COLO829 (cell line): ENCODE data around the gene MS4A6E.
A peak's percentile ranks its signal among the peaks of the same experiment; 100 is the strongest.
"Not testable (repeated sequence)": the region's sequence is repeated elsewhere in the genome, so short reads cannot be mapped to it uniquely, and the experiment has no call there.

Source experiments
- DNase-seq: peaks from one replicate; pipeline ENCODE4 v3.0.0; 2012; ENCODE audit warnings: low spot score

MS4A6E gene, protein sequence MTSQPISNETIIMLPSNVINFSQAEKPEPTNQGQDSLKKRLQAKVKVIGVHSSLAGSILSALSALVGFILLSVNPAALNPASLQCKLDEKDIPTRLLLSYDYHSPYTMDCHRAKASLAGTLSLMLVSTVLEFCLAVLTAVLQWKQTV

GRCh38 chr11:60326955-60327354 is at the start of gene MS4A6E:
TSS of gene MS4A6E (plus strand) at chr11:60327255. CDS start at chr11:60334896, 7,641 bp downstream.
- no peak for DNase-seq

DNA sequence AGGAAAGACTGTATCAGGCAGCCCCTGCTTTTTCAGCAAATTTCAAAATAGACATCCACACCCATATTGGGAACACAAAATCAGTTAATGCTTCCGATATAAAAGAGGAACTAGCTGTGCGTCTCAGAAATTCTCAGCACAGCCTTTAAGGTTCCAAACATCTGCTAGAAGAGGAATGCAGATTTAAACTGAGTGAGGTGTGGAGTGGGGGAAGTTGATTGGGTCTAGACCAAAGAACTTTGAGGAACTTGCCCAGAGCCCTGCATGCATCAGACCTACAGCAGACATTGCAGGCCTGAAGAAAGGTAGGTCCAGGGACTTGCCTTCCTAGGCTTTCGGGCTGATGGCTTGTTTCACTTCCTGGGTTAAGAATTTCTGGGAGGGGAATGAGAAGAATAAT is 46.6 kb upstream of the MS4A6E start, which contains the start of gene MS4A4A:
MS4A4A (plus strand) TSS at position 255 of the 400 bp plus-strand sequence; CDS start at position 265, 10 bp downstream.
- no peak for DNase-seq

DNA sequence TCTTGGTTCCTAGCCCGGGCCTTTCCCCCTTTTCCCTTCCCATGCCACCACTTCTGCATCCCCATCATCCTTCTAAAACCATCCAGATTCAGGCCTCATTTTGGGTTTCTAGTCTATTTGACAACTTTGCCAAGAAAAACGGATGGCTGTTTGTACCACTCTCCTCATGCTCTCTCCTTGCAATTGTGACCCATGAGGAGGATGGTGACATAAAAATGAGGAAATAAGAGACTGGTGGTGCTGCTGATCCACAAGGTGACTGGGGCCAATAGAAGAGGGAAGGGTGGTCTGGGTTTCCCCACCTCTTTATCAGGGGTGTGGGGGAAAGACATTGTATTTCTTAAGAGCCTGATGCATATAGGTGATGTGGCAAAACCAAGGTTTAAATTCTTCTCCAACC is 45.6 kb upstream of the MS4A6E start:
- no peak for DNase-seq

GRCh38 chr11:60282286-60282685 is 44.8 kb upstream of the MS4A6E start:
- no peak for DNase-seq

DNA sequence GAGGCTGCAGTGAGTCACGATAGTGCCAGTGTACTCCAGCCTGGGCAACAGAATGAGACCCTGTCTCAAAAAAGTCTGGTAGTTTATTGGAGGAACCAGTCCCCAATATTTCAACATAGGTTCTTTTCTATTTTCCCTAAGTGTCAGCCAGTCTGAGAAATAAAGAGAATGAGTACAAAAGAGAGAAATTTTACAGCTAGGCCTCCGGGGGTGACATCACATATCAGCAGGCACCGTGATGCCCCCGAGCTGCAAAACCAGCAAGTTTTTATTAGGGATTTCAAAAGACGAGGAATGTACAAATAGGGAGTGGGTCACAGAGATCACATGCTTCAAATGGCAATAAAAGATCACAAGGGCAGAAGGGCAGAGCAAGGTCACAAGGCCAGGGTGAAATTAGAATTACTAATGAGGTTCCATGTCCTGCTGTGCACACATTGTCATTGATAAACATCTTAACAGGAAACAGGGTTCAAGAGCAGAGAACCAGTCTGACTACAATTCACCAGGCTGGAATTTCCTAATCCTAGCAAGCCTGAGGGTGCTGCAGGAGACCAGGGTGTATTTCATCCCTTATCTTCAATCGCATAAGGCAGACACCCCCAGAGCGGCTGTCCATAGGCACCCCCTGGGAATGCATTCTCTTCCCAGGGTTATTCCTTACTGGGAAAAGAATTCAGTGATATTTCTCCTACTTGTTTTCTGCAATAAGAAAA is 41.5 kb upstream of the MS4A6E start:
- not testable (repeated sequence) for DNase-seq

- DNase-seq = no peak
These were observed 38.5 kb upstream of the MS4A6E start for GRCh38 chr11:60288531-60288930.

- no peak for DNase-seq
These were observed 34.9 kb upstream of the MS4A6E start for GRCh38 chr11:60292145-60292544.

- DNase-seq = no peak
These were observed 25.9 kb upstream of the MS4A6E start for GRCh38 chr11:60301178-60301577.

- DNase-seq = not testable (repeated sequence)
These were observed 25.2 kb upstream of the MS4A6E start for GRCh38 chr11:60301884-60302283.

- DNase-seq = no peak
These were observed 23.4 kb upstream of the MS4A6E start for GRCh38 chr11:60303661-60304060.

GRCh38 chr11:60305906-60306619 is 21.0 kb upstream of the MS4A6E start:
- no peak for DNase-seq

DNA sequence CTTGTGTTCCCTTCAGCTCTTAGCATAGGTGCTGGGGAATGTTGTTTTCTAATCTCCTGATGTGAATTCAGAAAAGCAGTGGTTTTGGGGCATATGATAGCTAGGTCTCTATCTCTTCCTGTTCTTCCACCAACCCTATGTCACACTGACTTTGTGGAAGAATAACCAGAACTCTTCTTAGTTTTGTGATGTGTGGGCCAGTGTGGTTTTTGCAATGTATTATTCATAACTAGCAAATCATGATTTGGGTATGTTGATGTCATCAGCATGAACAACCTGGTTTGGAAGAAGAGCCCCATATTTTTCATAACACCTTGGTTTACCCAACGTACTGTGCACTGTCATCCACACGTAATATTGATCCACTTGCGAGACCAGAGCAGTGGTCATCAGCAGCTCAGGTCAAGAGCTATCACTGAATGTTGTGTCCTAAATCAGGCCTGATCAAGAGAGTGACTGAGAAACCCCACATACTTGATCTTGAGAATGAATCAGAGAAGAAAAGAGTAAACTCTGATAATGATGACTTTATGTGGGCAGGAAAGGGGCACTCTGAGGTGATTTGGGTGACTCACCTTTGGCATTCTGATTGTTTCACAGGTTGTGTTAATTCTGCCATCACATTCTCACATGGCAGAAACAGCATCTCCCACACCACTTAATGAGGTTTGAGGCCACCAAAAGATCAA is 19.4 kb upstream of the MS4A6E start:
- no peak for DNase-seq

GRCh38 chr11:60310407-60310998 is 16.6 kb upstream of the MS4A6E start:
- no peak for DNase-seq

DNA sequence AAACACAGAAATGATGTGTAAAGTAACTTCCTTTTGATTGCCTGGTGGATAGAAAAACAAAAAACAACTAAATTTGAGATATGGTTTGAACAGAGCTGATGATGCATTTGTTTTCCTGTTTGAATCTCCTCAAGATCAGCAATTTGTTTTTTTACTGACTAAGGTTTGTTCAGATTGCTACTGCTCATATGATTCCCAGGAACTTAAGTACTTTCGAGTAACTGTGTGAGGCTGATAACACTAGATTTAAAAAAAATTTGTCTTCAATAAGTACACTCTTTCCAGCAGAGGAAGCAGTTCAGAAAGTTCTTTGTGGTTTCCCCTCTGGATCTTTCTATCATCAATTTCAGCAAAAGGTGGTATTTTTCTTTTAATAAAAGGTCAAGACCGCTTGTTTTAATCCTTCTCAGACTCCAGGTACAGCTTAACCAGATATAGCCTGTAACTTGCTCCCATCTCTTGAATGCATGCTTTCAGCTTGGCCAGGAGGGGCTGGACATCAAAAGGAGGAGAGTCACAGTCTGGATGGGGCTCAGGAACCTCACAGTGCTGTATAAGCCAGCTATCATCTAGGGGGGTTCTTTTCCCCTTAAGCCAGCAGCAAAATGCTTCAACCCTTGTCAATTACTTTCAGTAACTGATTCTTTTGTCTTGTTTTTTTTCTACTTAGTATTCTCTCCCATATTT is 12.3 kb upstream of the MS4A6E start:
- DNase-seq = no peak

GRCh38 chr11:60315871-60316270 is 11.2 kb upstream of the MS4A6E start:
- no peak for DNase-seq

GRCh38 chr11:60316317-60316716 is 10.7 kb upstream of the MS4A6E start:
- DNase-seq = no peak

- no peak for DNase-seq
These were observed 8.3 kb upstream of the MS4A6E start for GRCh38 chr11:60318726-60319125.

GRCh38 chr11:60321051-60321450 is 6.0 kb upstream of the MS4A6E start:
- no peak for DNase-seq

- DNase-seq = no peak
These were observed 1.4 kb downstream of the MS4A6E start for GRCh38 chr11:60328460-60328859.

- no peak for DNase-seq
These were observed 5.8 kb downstream of the MS4A6E start for GRCh38 chr11:60332846-60333245.

DNA sequence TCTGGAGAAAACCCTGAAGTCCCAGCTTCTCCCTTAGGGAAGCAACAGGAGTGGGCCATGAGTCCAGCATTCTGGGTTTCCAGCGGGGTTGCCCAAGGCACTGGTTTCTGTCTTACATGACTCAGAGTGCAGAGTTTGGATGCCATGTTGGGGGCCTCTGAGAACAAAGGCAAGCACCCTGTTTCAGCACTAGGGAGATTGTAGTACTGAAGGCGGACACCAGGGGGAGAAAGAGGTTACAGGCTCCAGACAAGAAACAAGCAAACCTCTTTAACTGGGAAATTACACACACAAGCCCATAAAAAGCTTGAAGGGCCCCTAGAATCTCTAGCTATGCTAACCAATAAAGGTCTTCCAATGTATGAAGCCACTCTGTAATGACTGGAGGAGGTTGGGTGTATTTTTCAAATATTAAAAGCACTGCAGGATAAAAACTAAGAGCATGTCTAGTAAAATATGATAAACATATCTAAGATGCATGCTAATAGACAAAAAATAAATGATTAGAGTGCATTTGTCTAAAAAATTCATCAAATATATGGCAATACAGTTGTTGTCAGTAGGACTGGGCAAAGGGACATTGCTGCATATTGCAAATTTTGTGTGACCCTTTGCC is 7.1 kb downstream of the MS4A6E start:
- DNase-seq = peak; percentile 67
